AG09309 (cell line): ENCODE measurements around the gene ZBTB43.
"Not testable (repeated sequence)": the region's sequence is repeated elsewhere in the genome, so short reads cannot be mapped to it uniquely, and the experiment has no call there.

Source experiments
- DNase-seq: peaks from one replicate; pipeline ENCODE4 v3.0.0-alpha.2; 2010; ENCODE audit warnings: low read depth
- H3K4me3 ChIP-seq: 2 replicates; pipeline ENCODE4 v1.5.1; 2011; ENCODE audit warnings: mild to moderate bottlenecking, low read depth, low read length, moderate library complexity; ENCODE audit not compliant: control insufficient read depth
- TF ChIP-seq, protein P1 (sequence below): IDR thresholded peaks from 2 replicates; pipeline ENCODE4 v1.5.1; 2011; ENCODE audit warnings: mild to moderate bottlenecking, low read depth, low read length, inconsistent platforms; ENCODE audit not compliant: insufficient read depth, control insufficient read depth; ENCODE audit errors: missing control alignments

The ZBTB43 gene

DNA sequence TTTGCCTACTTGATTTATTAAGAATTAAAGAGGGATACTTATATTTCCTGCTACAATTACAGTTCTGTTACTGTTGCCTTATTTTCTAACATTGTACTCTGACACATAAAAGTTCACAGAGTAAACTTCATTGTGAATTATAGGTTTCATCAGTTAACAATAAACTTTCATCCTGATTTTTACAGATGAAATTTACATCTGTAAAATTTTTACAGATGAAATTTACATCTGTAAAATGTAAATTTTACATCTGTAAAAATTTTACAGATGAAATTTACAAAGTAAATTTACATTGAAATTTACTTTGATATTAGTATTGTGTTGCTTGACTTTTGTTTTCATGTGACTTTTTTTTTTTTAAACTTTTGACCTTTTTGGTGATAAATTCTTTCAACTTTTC lies 9.3 kb downstream of the ZBTB43 start:
- no peak overlapping the region for H3K4me3 ChIP-seq
- TF ChIP-seq, protein P1, sequence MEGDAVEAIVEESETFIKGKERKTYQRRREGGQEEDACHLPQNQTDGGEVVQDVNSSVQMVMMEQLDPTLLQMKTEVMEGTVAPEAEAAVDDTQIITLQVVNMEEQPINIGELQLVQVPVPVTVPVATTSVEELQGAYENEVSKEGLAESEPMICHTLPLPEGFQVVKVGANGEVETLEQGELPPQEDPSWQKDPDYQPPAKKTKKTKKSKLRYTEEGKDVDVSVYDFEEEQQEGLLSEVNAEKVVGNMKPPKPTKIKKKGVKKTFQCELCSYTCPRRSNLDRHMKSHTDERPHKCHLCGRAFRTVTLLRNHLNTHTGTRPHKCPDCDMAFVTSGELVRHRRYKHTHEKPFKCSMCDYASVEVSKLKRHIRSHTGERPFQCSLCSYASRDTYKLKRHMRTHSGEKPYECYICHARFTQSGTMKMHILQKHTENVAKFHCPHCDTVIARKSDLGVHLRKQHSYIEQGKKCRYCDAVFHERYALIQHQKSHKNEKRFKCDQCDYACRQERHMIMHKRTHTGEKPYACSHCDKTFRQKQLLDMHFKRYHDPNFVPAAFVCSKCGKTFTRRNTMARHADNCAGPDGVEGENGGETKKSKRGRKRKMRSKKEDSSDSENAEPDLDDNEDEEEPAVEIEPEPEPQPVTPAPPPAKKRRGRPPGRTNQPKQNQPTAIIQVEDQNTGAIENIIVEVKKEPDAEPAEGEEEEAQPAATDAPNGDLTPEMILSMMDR: no peak
- DNase-seq: no peak

DNA sequence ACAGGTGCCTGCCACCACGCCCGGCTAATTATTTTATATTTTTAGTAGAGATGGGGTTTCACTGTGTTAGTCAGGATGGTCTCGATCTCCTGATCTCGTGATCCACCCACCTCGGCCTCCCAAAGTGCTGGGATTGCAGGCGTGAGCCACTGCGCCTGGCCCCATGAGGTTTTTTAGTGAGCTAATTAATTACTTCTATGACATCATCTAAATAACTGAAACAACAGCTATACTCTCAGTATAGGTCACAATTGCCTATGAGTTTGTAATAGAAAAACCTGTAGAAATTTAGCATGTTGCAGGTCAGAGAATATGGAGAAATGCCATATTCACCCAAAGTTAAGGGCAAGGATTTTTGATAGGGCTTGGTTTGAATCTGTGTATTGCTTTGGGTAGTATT lies 12.8 kb downstream of the ZBTB43 start:
- not testable (repeated sequence) for H3K4me3 ChIP-seq, DNase-seq

DNA sequence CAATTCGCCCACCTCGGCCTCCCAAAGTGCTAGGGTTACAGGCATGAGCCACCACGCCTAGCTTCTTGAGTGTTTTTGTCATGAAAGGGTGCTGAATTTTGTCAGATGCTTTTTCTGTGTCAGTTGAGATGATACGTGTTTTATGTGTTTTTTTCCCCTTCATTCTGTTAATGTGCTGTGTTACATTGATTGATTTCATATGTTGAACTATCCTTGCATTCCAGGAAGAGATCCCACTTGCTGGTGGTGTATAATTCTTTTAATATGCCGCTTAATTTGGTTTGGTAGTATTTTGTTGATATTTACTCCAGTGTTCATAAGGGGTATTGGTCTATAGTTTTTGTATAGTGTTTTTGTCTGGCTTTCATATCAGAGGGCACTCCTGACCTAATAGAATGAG lies 13.6 kb downstream of the ZBTB43 start:
- DNase-seq: no peak
- TF ChIP-seq, protein P1: no peak

DNA sequence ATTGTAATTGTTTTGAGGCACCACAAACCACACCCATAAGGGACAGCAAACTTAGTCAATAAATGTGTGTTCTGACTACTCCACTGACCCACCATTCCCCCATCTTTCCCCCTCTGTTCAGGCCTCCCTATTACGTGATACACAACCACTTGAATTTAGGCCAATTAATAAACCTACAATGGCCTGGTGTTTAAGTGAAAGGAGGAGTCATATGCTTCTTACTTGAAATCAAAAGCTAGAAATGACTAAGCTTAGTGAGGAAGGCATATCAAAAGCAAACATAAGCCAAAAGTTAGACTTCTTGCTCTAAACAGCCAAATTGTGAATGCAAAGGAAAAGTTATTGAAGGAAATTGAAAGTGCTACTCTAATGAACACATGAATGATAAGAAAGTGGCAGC lies 14.6 kb downstream of the ZBTB43 start:
- no peak for DNase-seq
- TF ChIP-seq, protein P1: no peak
- no peak overlapping the region for H3K4me3 ChIP-seq

More for the DNA sequence above, 13.6 kb downstream of the ZBTB43 start:
- no peak overlapping the region for H3K4me3 ChIP-seq

DNA sequence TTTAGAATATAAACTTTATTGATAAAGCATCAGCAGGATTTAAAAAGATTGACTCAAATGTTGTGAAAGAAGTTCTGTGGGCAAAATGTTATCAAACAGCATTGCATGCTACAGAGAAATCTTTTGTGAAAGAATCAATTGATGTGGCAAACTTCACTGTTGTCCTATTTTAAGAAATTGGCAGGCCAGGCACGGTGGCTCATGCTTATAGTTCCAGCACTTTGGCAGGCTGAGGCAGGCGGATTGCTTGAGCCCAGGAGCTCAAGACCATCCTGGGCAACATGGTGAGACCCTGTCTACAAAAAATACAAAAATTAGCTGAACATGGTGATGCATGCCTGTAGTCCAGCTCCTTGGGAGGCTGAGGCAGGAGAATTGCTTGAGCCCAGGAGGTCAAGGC lies 17.4 kb downstream of the ZBTB43 start:
- TF ChIP-seq, protein P1: no peak
- no peak overlapping the region for H3K4me3 ChIP-seq
- DNase-seq: no peak

DNA sequence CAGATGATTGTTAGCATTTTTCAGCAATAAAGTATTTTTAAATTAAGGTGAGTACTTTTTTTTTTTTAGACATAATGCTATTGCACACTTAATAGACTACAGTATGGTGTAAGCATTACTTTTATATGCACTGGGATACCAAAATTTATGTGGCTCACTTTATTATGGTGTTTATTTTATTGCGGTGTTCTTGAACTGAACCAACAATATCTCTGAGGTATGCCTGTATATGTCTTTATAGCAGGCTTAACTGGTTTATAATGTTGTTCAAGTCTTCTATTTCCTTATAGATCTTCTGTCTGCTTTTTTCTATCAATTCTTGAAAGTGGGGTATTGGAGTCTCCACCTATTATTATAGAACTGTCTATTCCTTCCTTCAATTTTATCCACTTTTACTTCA lies 18.0 kb downstream of the ZBTB43 start:
- no peak for DNase-seq
- no peak overlapping the region for H3K4me3 ChIP-seq
- TF ChIP-seq, protein P1: no peak

DNA sequence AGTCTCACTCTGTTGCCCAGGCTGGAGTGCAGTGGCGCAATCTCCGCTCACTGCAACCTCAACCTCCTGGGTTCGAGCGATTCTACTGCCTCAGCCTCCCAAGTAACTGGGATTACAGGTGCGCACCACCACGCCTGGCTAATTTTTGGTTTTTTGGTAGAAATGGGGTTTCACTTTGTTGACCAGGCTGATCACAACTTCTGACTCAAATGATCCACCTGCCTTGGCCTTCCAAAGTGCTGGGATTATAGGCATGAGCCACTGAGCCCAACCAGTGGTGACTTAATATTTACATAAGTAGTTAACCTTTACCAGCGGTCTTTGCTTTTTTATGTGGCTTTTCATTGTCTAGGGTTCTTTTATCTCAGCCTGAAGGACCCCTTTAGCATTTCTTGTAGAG lies 19.2 kb downstream of the ZBTB43 start:
- DNase-seq, H3K4me3 ChIP-seq: not testable (repeated sequence)

DNA sequence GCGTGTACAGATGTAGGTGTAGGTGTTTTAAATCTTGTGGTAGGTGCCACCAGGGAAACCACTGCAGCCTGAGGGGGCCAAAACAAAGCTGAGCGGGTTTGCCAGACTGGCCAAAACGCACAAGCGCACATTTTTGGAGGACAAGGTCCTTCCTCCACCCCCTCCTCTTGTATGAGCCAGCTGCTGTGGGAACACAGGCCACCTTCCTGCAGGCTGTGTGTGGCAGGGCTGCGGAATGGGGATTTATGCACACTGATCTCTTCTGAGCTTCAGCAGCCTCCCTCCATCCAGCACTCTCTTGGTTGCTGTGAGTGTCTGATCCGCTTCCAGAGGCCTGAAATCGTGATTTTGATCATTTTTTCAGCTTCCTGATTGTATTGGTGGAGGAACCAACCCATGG lies 22.4 kb downstream of the ZBTB43 start:
- no peak overlapping the region for H3K4me3 ChIP-seq
- TF ChIP-seq, protein P1: no peak
- no peak for DNase-seq
